Small intestine (tissue), 7 donors: ENCODE measurements around the gene ARHGAP33. TPM values are rescaled to one million over a fixed set of nuclear protein-coding genes. Genes with fewer than 3 reads are reported as not detected.

Experiments
- DNase-seq, 2 donors: peaks; one replicate each; pipeline versions ENCODE4 v3.0.0 to v3.0.0-alpha.2; 2013
- FAIRE-seq: peaks from 2 replicates; lab custom pipeline; 2012; peaks lifted over from hg19 to GRCh38; lab: Jason Lieb, UNC
- H3K27ac ChIP-seq, 3 donors: one replicate each; pipeline ENCODE4 v1.5.1; 2013; ENCODE audit warnings: low read length in 2 of 3, mild to moderate bottlenecking in 2 of 3, control low read depth in 1 of 3, inconsistent platforms in 1 of 3, low read depth in 1 of 3, moderate library complexity in 1 of 3
- H3K27me3 ChIP-seq, 3 donors: one replicate each; pipeline ENCODE4 v1.6.1; 2013; ENCODE audit warnings: low read length in 3 of 3, inconsistent platforms in 1 of 3; ENCODE audit not compliant: control insufficient read depth in 3 of 3, insufficient read depth in 3 of 3
- H3K36me3 ChIP-seq, 3 donors: one replicate each; pipeline ENCODE4 v1.6.1; 2013; ENCODE audit warnings: low read length in 3 of 3, inconsistent platforms in 1 of 3, low read depth in 1 of 3, mild to moderate bottlenecking in 1 of 3, moderate library complexity in 1 of 3; ENCODE audit not compliant: control insufficient read depth in 3 of 3, insufficient read depth in 2 of 3
- H3K4me1 ChIP-seq, 3 donors: one replicate each; pipeline ENCODE4 v1.6.1; 2013; ENCODE audit warnings: low read length in 2 of 3, inconsistent platforms in 1 of 3, low read depth in 1 of 3, mild to moderate bottlenecking in 1 of 3, moderate library complexity in 1 of 3; ENCODE audit not compliant: control insufficient read depth in 3 of 3, insufficient read depth in 2 of 3
- H3K4me3 ChIP-seq, 3 donors: one replicate each; pipeline ENCODE4 v1.5.1; 2013; ENCODE audit warnings: low read length in 3 of 3, control low read depth in 1 of 3, inconsistent platforms in 1 of 3, low read depth in 1 of 3, mild to moderate bottlenecking in 1 of 3, moderate library complexity in 1 of 3
- H3K9me3 ChIP-seq, 2 donors: one replicate each; pipeline ENCODE4 v1.6.1; 2013; ENCODE audit warnings: low read depth in 1 of 2, low read length in 1 of 2; ENCODE audit not compliant: control insufficient read depth in 2 of 2, insufficient read depth in 1 of 2
- WGBS, 3 donors: extraction: QIAGEN DNeasy Blood & Tissue Kit; methylation state at CpG; one replicate each; pipeline ENCODE4 v1.1.7; 2013; 5-methylcytosine and 5-hydroxymethylcytosine counted together
- polyA plus RNA-seq, 4 donors: library from polyadenylated mRNA; stranded (reverse) in 3 of 4; unstranded in 1 of 4; fragments of 200-250 nt in 3 of 4; fragments of 120-200 nt in 1 of 4; gene quantifications; one replicate each; pipeline versions ENCODE4 v1.2.1 to v1.2.3, GENCODE V29; 2013
- donor health status: healthy with polysubstance abuse.
- donor health status: control.
- donor health status: control.
- donor health status: Bipolar disorder and iron deficiency.
- donor health status: healthy.

The ARHGAP33 gene
- polyA plus RNA-seq, 4 donors: 1.1 to 16.2 (median 5.0) TPM

DNA sequence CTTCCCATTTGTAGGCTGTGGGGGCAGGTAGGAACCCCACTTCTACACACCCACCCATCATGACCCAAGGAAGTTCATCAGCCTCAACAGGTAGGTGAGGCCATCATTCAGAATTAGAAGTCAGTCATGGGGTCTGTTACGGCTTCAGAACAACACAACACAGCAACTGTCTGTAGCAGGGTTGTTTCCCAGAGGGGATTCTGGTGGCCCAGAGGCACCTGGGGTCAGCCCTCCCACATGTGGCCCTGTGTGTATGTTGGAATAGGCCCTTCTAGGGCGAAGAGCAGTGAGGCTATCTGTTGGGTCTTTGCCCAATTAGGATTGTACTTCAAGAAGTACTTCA is 36.5 kb upstream of the ARHGAP33 start:
- no peak overlapping the region for H3K27ac ChIP-seq
- H3K9me3 ChIP-seq: no peaks in the 10 kb centered on the region
- H3K27me3 ChIP-seq: no peaks in the 10 kb centered on the region
- FAIRE-seq (no peak), DNase-seq (no peak)
- H3K4me1 ChIP-seq: peaks cover 0 to 6% (median 0%) of the 10 kb centered on the region in 3 donors
- 73 to 88% (median 87%) methylated on average over 2 of the region's 2 CpGs for WGBS, 3 donors
- H3K4me3 ChIP-seq: no peak overlapping the region
- peaks cover 11 to 72% (median 12%) of the 10 kb centered on the region in 3 donors for H3K36me3 ChIP-seq

DNA sequence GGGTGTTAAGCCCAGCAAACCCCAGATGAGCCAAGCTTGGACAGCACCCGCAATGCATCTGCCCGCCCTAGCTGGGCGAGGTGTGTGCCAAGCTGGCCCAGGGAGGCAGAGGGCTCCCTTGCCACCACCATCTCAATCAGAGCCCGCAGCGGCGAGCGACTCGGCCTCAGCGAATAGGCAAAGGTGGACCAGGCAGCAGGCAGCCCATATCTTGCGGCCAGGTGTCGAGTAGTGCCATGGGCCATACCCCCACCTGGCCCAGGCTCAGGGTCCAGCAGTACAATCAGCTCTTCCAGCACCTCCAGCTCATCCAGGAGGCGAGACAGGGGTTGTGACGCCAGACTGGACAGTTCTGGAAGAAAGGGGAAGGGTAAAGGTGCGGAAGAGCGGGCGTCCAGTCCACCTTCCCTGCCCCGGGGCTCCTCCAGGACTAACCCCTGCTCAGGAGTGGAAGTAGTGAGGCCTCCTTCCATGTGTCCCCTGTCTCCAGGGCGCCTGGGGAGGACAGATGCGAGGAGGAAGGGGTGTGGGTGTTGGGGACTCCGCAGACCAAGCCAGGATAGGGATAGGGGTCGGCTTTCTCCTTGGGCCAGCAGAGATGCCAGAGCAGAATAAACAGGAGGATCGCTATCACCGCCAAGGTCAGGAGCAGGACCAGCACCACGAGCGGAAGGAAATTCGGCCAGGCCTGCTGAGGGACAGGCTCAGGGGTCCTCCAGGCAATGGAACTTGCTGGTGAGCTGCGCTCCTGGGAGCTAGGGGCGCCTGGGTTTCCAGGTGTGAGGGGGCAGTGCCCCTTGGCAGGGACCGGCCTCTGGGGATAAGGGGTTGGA is 35.9 kb upstream of the ARHGAP33 start:
- FAIRE-seq: no peak
- Histone ChIP-seq H3K27me3 (no peaks in the 10 kb centered on the region), H3K36me3 (peaks cover 7 to 71% (median 12%) of the 10 kb centered on the region in 3 donors), H3K4me3 (peak overlapping the region in 1 of 3 donors; percentile 57), H3K9me3 (peaks cover 0 to 2% of the 10 kb centered on the region in 2 donors), H3K27ac (peak overlapping the region in 1 of 3 donors; percentile 73), H3K4me1 (peaks cover 0 to 9% (median 0%) of the 10 kb centered on the region in 3 donors)
- 75 to 79% (median 75%) methylated on average over 28 to 29 of the region's 29 CpGs for WGBS, 3 donors
- DNase-seq: no peak

GRCh38 chr19:35740108-35740422 is 35.3 kb upstream of the ARHGAP33 start:
- no peak for DNase-seq
- Histone ChIP-seq H3K4me1 (peaks cover 0 to 11% (median 0%) of the 10 kb centered on the region in 3 donors), H3K4me3 (peak overlapping the region; percentile 44 to 61 (median 57)), H3K27me3 (no peaks in the 10 kb centered on the region), H3K36me3 (peaks cover 7 to 65% (median 12%) of the 10 kb centered on the region in 3 donors), H3K27ac (peak overlapping the region in 1 of 3 donors; percentile 73), H3K9me3 (peaks cover 0 to 4% of the 10 kb centered on the region in 2 donors)
- no peak for FAIRE-seq
- WGBS, 3 donors: 2 to 4% (median 2%) methylated on average over 13 to 16 of the region's 16 CpGs

DNA sequence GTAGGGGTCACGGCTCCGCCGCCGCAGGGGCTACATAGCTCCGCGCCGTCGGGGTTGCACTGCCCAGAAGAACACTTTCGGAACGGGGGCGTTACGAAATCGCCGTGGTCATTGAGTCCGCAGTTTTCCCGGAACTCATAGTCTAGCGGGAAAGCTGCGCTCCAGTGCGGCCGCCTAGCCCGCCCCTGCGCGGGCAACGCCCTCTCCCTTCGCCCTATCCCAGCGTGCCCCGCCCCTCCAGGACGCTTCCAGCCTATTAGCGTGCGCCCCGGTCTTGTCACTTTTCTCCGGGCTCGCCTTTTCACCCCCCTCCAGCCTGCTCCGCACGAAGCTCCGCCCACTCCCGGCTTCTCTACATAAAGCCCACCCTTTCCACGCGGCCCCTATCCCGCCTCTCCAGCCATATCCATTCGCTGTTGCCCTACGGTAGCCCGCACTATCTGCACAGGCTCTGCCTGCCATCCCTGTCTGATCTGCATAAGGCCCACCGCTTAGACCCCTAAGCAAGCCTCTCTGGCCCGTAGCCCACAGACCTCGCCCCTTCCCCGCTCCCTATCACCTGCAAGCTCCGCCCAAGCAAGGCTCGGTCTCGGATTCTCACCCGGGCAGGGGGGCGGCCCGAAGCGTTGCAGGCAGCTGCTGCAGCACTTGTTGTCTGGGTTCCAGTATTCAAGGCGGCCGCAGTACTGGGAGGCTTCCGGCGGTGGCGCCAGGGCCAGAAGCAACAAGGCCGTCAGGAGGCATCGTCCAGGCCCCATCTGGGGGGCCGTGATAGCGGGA is 34.8 kb upstream of the ARHGAP33 start:
- Histone ChIP-seq H3K27me3 (no peaks in the 10 kb centered on the region), H3K27ac (peak overlapping the region; percentile 41 to 89 (median 62)), H3K4me3 (peak overlapping the region; percentile 44 to 67 (median 57)), H3K36me3 (peaks cover 5 to 60% (median 9%) of the 10 kb centered on the region in 3 donors), H3K4me1 (peaks cover 0 to 11% (median 0%) of the 10 kb centered on the region in 3 donors), H3K9me3 (peaks cover 0 to 4% of the 10 kb centered on the region in 2 donors)
- DNase-seq (peak; percentile 97 to 98), FAIRE-seq (no peak)
- WGBS, 3 donors: 0% methylated on average over 60 to 63 of the region's 63 CpGs

- 1 to 4% (median 2%) methylated on average over 12 of the region's 12 CpGs for WGBS, 3 donors
- Histone ChIP-seq H3K9me3 (peaks cover 0 to 4% of the 10 kb centered on the region in 2 donors), H3K4me3 (peak overlapping the region; percentile 20 to 67 (median 57)), H3K4me1 (peaks cover 0 to 15% (median 0%) of the 10 kb centered on the region in 3 donors), H3K36me3 (peaks cover 5 to 56% (median 8%) of the 10 kb centered on the region in 3 donors), H3K27me3 (no peaks in the 10 kb centered on the region), H3K27ac (peak overlapping the region; percentile 41 to 89 (median 62))
- no peak for DNase-seq
- no peak for FAIRE-seq
These were observed 34.2 kb upstream of the ARHGAP33 start for GRCh38 chr19:35741203-35741515.

DNA sequence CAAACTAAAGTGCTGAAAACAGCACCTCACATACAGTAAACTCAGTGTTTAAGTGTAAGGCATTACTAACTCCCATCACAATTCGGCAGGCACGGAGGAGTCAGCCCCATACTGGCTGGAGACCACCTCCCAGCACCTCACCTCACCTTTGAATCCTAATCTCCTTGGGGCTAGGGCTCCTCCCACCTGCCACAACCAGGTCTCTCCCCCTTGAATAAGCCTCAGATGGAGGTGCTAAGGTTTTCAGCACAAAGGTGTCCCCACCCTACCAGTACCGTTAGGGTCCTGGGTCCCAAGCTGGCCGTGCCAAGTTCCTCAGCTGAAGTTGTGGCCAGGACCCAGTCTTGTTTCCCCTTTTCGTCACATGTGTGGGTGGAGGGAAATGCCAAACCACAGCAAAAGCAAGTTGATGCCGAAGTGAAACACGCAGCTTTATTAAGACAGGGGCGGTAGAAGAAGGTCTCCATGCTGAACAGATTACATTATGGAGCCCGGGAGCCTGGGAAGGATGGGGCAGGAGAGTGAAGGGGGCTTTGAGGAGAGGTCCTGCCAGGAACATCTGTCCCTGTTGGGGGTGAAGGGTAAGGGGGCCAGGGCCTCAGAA is 33.1 kb upstream of the ARHGAP33 start, which contains the start of gene IGFLR1:
TSS of gene IGFLR1 (minus strand) at position 332 of the 604 bp plus-strand sequence. CDS start 1,272 bp downstream, outside the sequence.
- H3K4me1 ChIP-seq: peaks cover 0 to 20% (median 3%) of the 10 kb centered on the region in 3 donors
- peak within 1 kb of the TSS in 2 of 3 donors; percentile 68 to 88 for H3K27ac ChIP-seq
- 62 to 88% (median 71%) methylated on average over 9 of the region's 9 CpGs for WGBS, 3 donors
- H3K27me3 ChIP-seq: no peaks in the 10 kb centered on the region
- DNase-seq (peak in 1 of 2 donors; percentile 31), FAIRE-seq (no peak)
- H3K9me3 ChIP-seq: peaks cover 0 to 4% of the 10 kb centered on the region in 2 donors
- H3K4me3 ChIP-seq: peak within 1 kb of the TSS in 1 of 3 donors; percentile 16
- peaks cover 0 to 50% (median 5%) of the 10 kb centered on the region in 3 donors for H3K36me3 ChIP-seq

- no peak for FAIRE-seq
- no peak for DNase-seq
- Histone ChIP-seq H3K27ac (peak overlapping the region in 1 of 3 donors; percentile 100), H3K36me3 (peaks cover 0 to 34% (median 0%) of the 10 kb centered on the region in 3 donors), H3K4me1 (peaks cover 0 to 24% (median 3%) of the 10 kb centered on the region in 3 donors), H3K4me3 (peak overlapping the region in 1 of 3 donors; percentile 77), H3K9me3 (peaks cover 0 to 4% of the 10 kb centered on the region in 2 donors), H3K27me3 (no peaks in the 10 kb centered on the region)
- 89 to 97% (median 90%) methylated on average over 18 to 19 of the region's 19 CpGs for WGBS, 3 donors
These were observed 31.5 kb upstream of the ARHGAP33 start for GRCh38 chr19:35743640-35744429.
